Large intestine (tissue), 3 donors: ENCODE results near the gene PHACTR1. TPM values are rescaled to one million over a fixed set of nuclear protein-coding genes. Genes with fewer than 3 reads are reported as not detected.
A peak's percentile ranks its signal among the peaks of the same experiment; 100 is the strongest.

Experiments
- DNase-seq, 2 donors: peaks; one replicate each; pipeline versions ENCODE4 v3.0.0 to v3.0.0-alpha.2; 2013
- H3K27ac ChIP-seq: one replicate; pipeline ENCODE4 v1.5.1; 2013; ENCODE audit warnings: low read length
- H3K27me3 ChIP-seq: 2 replicates; pipeline ENCODE4 v1.6.1; 2013; ENCODE audit warnings: low read length; ENCODE audit not compliant: control insufficient read depth, insufficient read depth
- H3K36me3 ChIP-seq: 2 replicates; pipeline ENCODE4 v1.6.1; 2013; ENCODE audit warnings: low read length; ENCODE audit not compliant: control insufficient read depth, insufficient read depth
- H3K4me1 ChIP-seq: one replicate; pipeline ENCODE4 v1.6.1; 2013; ENCODE audit warnings: low read length; ENCODE audit not compliant: control insufficient read depth, insufficient read depth
- H3K4me3 ChIP-seq: one replicate; pipeline ENCODE4 v1.5.1; 2013; ENCODE audit warnings: low read length
- H3K9me3 ChIP-seq: one replicate; pipeline ENCODE4 v1.6.1; 2013; ENCODE audit warnings: mild to moderate bottlenecking, low read depth, low read length, moderate library complexity; ENCODE audit not compliant: control insufficient read depth
- WGBS: methylation state at CpG from one replicate; pipeline ENCODE4 v1.1.5; 2013; ENCODE audit warnings: low lambda C conversion rate; ENCODE audit not compliant: insufficient coverage; 5-methylcytosine and 5-hydroxymethylcytosine counted together
- polyA plus RNA-seq: library from polyadenylated mRNA; unstranded; fragments of 120-200 nt; gene quantifications from one replicate; pipeline ENCODE4 v1.2.1, GENCODE V29; 2013

The PHACTR1 gene
- polyA plus RNA-seq, 1 donor: 5.5 TPM

DNA sequence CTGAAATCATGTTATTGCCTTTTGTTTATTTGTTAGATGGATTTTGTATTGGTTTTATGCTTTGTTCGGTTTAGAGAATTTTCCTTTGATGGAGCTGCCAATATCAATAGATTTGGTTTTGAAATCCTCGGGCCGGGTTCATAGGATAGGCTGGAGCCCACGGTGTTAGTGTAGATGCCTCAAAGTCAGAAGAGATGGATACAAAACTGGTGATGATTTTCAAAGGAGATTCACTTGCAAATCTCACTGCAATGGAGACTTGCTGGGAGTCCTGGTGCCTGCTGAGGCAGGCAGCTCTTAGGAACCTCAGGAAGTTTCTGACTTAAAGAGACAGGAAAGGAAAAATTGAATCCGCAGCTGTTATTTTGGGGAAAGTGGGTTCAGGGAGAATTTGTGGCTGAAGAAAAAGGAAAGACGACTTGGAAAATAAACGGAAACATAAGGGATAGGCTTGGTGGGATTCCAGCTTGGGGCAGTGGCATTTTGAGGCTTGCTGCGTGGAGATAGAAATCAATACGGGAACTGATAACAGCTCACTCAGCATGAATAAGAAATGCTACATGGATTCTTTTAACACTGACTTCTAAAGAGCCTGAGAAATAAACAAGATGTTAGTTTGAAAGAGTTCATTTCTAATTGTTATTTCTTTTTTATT is 241.6 kb downstream of the PHACTR1 start:
- no peak for DNase-seq
- Histone ChIP-seq H3K9me3 (no peaks in the 10 kb centered on the region), H3K27ac (peak overlapping the region; percentile 25), H3K36me3 (no peaks in the 10 kb centered on the region), H3K4me1 (no peaks in the 10 kb centered on the region), H3K27me3 (peaks cover 45% of the 10 kb centered on the region), H3K4me3 (peak overlapping the region; percentile 65)
- WGBS: 0% methylated on average over 4 of the region's 9 CpGs

DNA sequence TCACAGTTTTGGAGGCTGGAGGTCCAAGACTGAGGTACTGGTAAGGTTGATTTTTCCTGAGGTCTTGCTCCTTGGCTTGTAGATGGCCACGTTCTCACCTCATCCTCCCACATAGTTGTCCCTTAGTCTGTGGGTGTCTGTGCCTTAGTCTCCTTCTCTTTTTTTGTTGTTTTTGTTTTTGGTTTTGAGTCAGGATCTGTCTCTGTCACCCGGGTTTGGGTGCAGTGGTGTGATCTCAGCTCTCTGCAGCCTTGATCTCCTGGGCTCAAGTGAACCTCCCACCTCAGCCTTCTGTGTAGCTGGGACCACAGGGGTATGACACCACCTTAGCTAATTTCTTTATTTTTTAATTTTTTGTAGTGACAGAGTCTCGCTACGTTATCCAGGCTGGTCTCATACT is 245.2 kb downstream of the PHACTR1 start:
- H3K4me3 ChIP-seq: no peak overlapping the region
- H3K27me3 ChIP-seq: peaks cover 37% of the 10 kb centered on the region
- H3K4me1 ChIP-seq: no peaks in the 10 kb centered on the region
- no peaks in the 10 kb centered on the region for H3K9me3 ChIP-seq
- DNase-seq: no peak
- no peak overlapping the region for H3K27ac ChIP-seq
- 100% methylated on average over 1 of the region's 4 CpGs for WGBS
- H3K36me3 ChIP-seq: no peaks in the 10 kb centered on the region

DNA sequence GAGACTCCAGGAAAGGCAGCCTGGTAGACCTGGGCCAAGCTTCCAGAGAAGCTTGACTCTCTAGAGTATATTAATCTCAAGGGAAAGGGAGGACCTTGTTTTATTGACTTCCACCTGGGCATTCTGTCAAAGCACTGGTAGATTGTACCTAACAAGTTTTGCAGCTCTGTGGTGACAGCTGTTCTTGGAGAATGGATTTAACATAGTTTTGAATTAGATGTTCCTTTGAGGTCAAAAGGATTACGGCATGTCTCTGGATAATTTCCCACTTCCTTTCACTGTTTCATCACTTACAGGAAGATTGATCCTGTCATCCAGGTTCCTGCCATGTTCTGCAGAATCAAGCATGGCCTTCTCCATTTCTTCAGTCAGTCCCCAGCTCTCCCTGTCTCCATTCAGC is 246.0 kb downstream of the PHACTR1 start:
- no peak for DNase-seq
- no peaks in the 10 kb centered on the region for H3K36me3 ChIP-seq
- peaks cover 32% of the 10 kb centered on the region for H3K27me3 ChIP-seq
- no peak overlapping the region for H3K4me3 ChIP-seq
- no peaks in the 10 kb centered on the region for H3K9me3 ChIP-seq
- no peaks in the 10 kb centered on the region for H3K4me1 ChIP-seq
- WGBS: no CpG with 5 or more reads among the region's 1 CpG
- H3K27ac ChIP-seq: no peak overlapping the region

DNA sequence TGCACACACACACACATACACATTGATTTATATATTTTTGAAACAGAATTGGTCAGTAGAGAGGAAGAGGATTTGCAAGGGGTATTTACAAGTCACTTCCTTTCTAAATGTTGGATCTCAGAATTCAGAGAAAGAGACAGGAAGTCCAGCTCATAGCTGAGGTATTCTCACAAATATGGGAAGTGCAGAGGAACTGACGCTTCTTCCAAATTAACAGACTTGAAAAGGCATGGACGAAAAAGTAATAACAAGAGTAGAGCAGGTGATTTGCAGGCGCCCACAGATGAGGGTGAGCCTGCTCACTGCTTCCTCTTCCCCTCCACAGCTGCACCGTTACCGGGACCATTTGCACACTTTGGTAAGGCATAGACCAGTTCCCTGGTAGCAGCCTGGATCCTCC is 246.4 kb downstream of the PHACTR1 start:
- Histone ChIP-seq H3K27ac (no peak overlapping the region), H3K4me3 (no peak overlapping the region), H3K36me3 (no peaks in the 10 kb centered on the region), H3K4me1 (no peaks in the 10 kb centered on the region), H3K27me3 (peaks cover 27% of the 10 kb centered on the region), H3K9me3 (no peaks in the 10 kb centered on the region)
- DNase-seq: no peak
- no CpG with 5 or more reads among the region's 5 CpGs for WGBS

DNA sequence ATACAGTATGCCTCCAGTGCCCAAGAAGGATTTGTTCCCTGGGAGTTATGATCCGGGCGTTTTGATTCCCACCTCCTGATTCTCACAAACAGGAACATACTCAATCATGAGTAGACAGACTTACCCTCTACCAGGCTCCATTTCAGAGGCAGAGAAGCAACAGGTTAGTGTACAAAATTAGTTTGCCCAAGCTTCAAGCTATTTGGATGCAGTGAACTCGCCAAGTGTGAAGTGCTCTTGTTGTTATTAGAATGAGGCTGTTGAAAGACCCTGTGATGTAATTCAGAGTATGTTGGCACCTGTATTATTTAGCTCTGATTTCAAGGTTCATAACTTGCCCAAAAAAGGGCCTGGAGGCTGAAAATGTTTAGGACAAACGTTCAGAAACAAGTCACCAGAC is 247.0 kb downstream of the PHACTR1 start:
- DNase-seq: no peak
- Histone ChIP-seq H3K36me3 (no peaks in the 10 kb centered on the region), H3K4me3 (no peak overlapping the region), H3K27me3 (peaks cover 22% of the 10 kb centered on the region), H3K4me1 (no peaks in the 10 kb centered on the region), H3K27ac (no peak overlapping the region), H3K9me3 (no peaks in the 10 kb centered on the region)
- WGBS: no CpG with 5 or more reads among the region's 4 CpGs

DNA sequence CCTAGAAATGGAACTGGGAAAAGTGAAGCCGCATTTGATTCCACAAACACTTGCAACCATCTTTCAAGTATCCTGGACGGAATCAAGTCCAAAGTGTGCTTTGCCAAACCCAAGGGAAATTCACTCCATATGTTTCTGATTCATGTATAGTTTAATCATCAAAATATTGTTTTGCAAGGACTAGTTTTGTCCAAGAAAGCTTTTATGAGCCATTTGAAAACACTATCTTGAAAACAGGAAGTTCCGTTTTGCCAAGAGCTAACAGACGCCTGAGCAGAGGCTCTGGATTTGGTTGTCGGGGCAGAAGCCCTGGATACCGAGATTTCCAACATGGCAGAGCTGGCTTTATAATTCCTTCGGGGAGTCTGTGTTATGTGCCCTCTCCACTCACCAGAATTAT is 251.1 kb downstream of the PHACTR1 start:
- Histone ChIP-seq H3K4me3 (no peak overlapping the region), H3K27ac (no peak overlapping the region), H3K9me3 (no peaks in the 10 kb centered on the region), H3K4me1 (no peaks in the 10 kb centered on the region), H3K36me3 (no peaks in the 10 kb centered on the region), H3K27me3 (peaks cover 5% of the 10 kb centered on the region)
- no peak for DNase-seq
- 92% methylated on average over 2 of the region's 7 CpGs for WGBS

DNA sequence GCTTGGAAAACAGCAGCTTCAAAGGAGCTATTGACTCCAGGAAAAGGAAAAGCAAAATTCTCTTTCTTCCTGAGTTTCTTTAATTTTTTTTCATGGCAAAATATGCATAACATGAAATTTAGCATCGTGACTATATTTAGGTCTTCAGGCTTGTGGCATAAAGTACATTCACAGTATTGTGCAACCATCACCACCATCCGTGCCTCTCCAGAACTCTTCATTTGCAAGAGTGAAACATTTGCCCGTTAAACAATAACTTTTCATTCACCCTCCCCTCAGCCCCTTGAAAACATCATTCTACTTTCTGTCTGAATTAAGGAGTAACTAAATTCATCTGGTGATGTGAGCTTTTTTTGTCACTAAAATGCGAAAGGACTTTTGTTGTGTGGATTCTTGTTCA is 251.7 kb downstream of the PHACTR1 start:
- Histone ChIP-seq H3K27ac (no peak overlapping the region), H3K9me3 (no peaks in the 10 kb centered on the region), H3K4me1 (no peaks in the 10 kb centered on the region), H3K4me3 (no peak overlapping the region), H3K27me3 (peaks cover 5% of the 10 kb centered on the region), H3K36me3 (no peaks in the 10 kb centered on the region)
- DNase-seq: no peak
- 90% methylated on average over 2 of the region's 4 CpGs for WGBS

DNA sequence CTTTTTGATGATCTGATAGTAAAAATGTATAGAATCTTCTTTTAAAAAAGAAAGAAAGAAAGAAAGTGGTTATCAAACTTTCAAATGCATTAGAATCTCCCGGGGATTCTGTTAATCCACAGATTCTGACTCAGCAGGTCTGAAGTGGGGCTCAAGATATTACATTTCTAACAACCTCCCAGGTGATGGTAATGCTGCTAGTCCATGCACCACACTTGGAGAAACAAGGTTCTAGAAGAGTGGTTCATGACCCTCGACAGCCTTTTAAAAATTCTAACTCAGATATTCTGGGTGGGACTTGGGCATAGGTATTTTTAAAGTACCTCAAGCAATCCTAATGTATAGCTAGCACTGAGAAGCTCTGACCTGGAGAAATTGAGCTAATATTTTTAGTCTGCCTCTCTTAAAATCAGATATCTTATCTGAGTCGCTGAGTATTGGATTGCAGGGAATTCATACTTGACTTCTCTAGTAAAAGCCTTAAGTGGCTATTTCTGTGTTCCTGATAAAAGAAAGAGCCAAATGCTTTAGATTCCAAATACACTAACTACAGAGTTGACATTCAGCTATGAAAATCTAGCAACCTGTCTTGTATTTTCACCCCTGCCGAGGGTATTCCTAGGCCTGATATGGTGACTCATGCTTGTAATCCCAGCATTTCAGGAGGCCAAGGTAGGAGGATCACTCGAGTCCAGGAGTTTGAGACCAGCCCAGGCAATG is 252.4 kb downstream of the PHACTR1 start:
- Histone ChIP-seq H3K36me3 (no peaks in the 10 kb centered on the region), H3K27ac (no peak overlapping the region), H3K4me1 (no peaks in the 10 kb centered on the region), H3K4me3 (no peak overlapping the region), H3K27me3 (peaks cover 2% of the 10 kb centered on the region), H3K9me3 (no peaks in the 10 kb centered on the region)
- no peak for DNase-seq
- WGBS: 80% methylated on average over 1 of the region's 5 CpGs

DNA sequence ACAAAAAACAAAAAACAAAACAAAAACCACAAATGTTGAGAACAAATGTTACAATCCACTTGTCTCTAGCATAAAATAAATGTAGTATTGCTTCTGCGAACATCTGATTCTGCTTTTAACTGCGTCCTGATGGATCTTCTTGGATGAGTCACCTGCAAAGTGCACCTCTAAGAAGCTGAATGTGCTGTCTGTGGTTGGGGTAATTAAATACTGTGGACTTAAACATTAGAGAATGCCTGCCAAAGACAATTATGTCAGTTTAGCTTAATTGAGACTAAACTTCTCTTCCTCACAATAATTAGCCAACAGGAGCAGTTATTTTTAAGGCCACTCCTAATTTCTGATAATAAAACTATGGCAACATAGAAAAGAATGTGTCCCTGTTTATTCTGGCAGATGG is 253.4 kb downstream of the PHACTR1 start:
- Histone ChIP-seq H3K27me3 (peaks cover 2% of the 10 kb centered on the region), H3K9me3 (no peaks in the 10 kb centered on the region), H3K4me1 (no peaks in the 10 kb centered on the region), H3K27ac (no peak overlapping the region), H3K4me3 (no peak overlapping the region), H3K36me3 (no peaks in the 10 kb centered on the region)
- DNase-seq: no peak
- 100% methylated on average over 1 of the region's 2 CpGs for WGBS

DNA sequence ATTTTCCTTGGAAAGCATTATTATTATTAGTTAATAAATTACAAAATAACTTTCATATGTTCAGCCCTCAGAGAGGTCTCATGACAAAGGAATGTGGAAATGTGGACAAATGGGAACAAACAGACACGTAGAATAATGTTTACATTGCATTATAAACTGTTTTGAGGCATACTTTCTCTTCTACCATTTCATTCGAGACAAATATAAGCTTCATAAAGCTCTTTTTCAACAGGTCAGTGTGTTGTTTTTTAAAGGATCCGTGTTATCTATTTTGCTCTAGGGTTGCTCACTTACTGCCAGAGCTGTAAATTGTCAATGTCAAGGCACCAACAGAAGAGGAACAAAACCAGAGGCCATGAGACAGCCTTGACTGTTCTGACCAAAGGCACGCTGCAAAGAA is 256.8 kb downstream of the PHACTR1 start:
- no peak overlapping the region for H3K27ac ChIP-seq
- no peaks in the 10 kb centered on the region for H3K27me3 ChIP-seq
- H3K36me3 ChIP-seq: no peaks in the 10 kb centered on the region
- no peaks in the 10 kb centered on the region for H3K9me3 ChIP-seq
- H3K4me3 ChIP-seq: no peak overlapping the region
- WGBS: 36% methylated on average over 2 of the region's 4 CpGs
- no peaks in the 10 kb centered on the region for H3K4me1 ChIP-seq
- no peak for DNase-seq

DNA sequence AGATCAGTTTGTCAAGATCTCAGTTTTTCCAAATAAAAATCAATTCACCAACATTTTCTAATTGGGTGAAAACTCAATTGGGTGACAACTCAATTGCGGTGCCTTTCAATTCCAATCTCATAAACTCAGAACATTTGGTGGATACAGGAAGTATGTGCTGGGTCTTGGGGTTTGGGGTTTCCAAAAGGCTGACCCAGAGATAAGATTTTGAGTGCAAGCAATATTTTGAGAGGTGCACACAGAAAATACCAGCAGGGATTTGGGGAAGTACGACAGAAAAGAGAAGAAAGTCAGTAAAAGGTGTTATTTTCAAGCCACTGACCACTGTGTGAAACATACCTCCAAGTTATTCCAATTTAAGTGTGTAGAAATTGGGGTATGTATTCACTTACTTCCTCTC is 258.0 kb downstream of the PHACTR1 start:
- Histone ChIP-seq H3K36me3 (no peaks in the 10 kb centered on the region), H3K27me3 (no peaks in the 10 kb centered on the region), H3K4me1 (no peaks in the 10 kb centered on the region), H3K27ac (no peak overlapping the region), H3K9me3 (no peaks in the 10 kb centered on the region), H3K4me3 (no peak overlapping the region)
- no CpG with 5 or more reads among the region's 2 CpGs for WGBS
- DNase-seq: no peak
